EH (cell line): ENCODE measurements around the gene EYA2.

ENCODE experiments used
- DNase-seq: peaks from one replicate; pipeline ENCODE4 v3.0.0-alpha.2; 2015; ENCODE audit warnings: low read depth

The EYA2 gene

GRCh38 chr20:47113362-47114109 lies 218.9 kb downstream of the EYA2 start:
- DNase-seq: peak; percentile 53

- DNase-seq: no peak
Observed at GRCh38 chr20:47115694-47116093, 221.1 kb downstream of the EYA2 start.

GRCh38 chr20:47117371-47117770 lies 222.7 kb downstream of the EYA2 start:
- no peak for DNase-seq

- peak; percentile 20 for DNase-seq
Observed at GRCh38 chr20:47117773-47118172, 223.1 kb downstream of the EYA2 start.

GRCh38 chr20:47118206-47118605 lies 223.6 kb downstream of the EYA2 start:
- peak; percentile 30 for DNase-seq

- DNase-seq: no peak
Observed at GRCh38 chr20:47118641-47119040, 224.0 kb downstream of the EYA2 start.

- DNase-seq: no peak
Observed at GRCh38 chr20:47120346-47120936, 225.8 kb downstream of the EYA2 start.

GRCh38 chr20:47122560-47122959 lies 227.9 kb downstream of the EYA2 start:
- DNase-seq: no peak

- no peak for DNase-seq
Observed at GRCh38 chr20:47124181-47124717, 229.6 kb downstream of the EYA2 start.

- peak; percentile 64 for DNase-seq
Observed at GRCh38 chr20:47125508-47125757, 230.8 kb downstream of the EYA2 start.

- DNase-seq: no peak
Observed at GRCh38 chr20:47125758-47126591, 231.3 kb downstream of the EYA2 start.

GRCh38 chr20:47126709-47127108 lies 232.1 kb downstream of the EYA2 start:
- peak; percentile 90 for DNase-seq

- DNase-seq: no peak
Observed at GRCh38 chr20:47127546-47127945, 232.9 kb downstream of the EYA2 start.

- no peak for DNase-seq
Observed at GRCh38 chr20:47127999-47128398, 233.4 kb downstream of the EYA2 start.

- peak; percentile 23 for DNase-seq
Observed at GRCh38 chr20:47129306-47129705, 234.7 kb downstream of the EYA2 start.

GRCh38 chr20:47133809-47134456 lies 239.3 kb downstream of the EYA2 start:
- peak; percentile 93 for DNase-seq

- DNase-seq: peak; percentile 7
Observed at GRCh38 chr20:47136782-47137181, 242.1 kb downstream of the EYA2 start.

- peak; percentile 89 for DNase-seq
Observed at GRCh38 chr20:47137231-47137870, 242.7 kb downstream of the EYA2 start.

GRCh38 chr20:47139934-47140535 lies 245.4 kb downstream of the EYA2 start:
- DNase-seq: peak; percentile 10

GRCh38 chr20:47141350-47141921 lies 246.8 kb downstream of the EYA2 start:
- DNase-seq: no peak
